ENCODE results near the gene WWOX. TPM values are rescaled to one million over a fixed set of nuclear protein-coding genes. Genes with fewer than 3 reads are reported as not detected.
"Not testable (repeated sequence)": the region's sequence is repeated elsewhere in the genome, so short reads cannot be mapped to it uniquely, and the experiment has no call there.

Gene WWOX
- total RNA-seq, 6 donors from 2014 or later, result 18.7 to 167 (median 31.0) TPM

DNA sequence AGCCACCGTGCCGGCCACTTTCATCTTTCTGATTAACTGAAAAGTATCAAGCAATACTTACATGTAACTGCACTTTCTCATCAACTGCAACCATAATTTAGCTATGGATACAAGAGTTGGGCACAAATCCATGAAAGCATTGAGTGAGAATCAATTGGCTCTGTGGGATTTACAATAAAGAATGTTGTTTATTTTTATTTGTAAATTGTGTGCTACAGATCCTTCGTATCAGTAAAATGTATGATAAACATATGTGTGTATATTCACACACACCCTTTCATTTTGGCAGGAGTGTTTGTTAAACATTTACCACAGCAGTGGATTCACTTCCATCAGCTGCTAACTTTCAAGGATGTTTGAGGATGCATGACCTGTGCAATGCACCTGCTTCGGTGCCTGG is 411.0 kb downstream of the WWOX start:
- Histone ChIP-seq H3K4me1 (no peaks in the 10 kb centered on the region), H3K27ac (no peak overlapping the region), H3K36me3 (no peaks in the 10 kb centered on the region), H3K4me3 (no peak overlapping the region), H3K27me3 (no peaks in the 10 kb centered on the region), H3K9me3 (no peaks in the 10 kb centered on the region)
- TF ChIP-seq EP300 (IDR thresholded peaks at IDR 0.05) (no peak), POLR2A (IDR thresholded peaks at IDR 0.05) (no peak), POLR2AphosphoS5 (IDR thresholded peaks at IDR 0.05) (no peak)
- TF ChIP-seq, protein P1, sequence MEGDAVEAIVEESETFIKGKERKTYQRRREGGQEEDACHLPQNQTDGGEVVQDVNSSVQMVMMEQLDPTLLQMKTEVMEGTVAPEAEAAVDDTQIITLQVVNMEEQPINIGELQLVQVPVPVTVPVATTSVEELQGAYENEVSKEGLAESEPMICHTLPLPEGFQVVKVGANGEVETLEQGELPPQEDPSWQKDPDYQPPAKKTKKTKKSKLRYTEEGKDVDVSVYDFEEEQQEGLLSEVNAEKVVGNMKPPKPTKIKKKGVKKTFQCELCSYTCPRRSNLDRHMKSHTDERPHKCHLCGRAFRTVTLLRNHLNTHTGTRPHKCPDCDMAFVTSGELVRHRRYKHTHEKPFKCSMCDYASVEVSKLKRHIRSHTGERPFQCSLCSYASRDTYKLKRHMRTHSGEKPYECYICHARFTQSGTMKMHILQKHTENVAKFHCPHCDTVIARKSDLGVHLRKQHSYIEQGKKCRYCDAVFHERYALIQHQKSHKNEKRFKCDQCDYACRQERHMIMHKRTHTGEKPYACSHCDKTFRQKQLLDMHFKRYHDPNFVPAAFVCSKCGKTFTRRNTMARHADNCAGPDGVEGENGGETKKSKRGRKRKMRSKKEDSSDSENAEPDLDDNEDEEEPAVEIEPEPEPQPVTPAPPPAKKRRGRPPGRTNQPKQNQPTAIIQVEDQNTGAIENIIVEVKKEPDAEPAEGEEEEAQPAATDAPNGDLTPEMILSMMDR (IDR thresholded peaks at IDR 0.05), result no peak
- 85 to 91% methylated on average over 4 of the region's 4 CpGs for WGBS, 2 donors
- ATAC-seq (ENCODE audit: low FRiP score in 2 of 2) (no peak), DNase-seq (no peak)

DNA sequence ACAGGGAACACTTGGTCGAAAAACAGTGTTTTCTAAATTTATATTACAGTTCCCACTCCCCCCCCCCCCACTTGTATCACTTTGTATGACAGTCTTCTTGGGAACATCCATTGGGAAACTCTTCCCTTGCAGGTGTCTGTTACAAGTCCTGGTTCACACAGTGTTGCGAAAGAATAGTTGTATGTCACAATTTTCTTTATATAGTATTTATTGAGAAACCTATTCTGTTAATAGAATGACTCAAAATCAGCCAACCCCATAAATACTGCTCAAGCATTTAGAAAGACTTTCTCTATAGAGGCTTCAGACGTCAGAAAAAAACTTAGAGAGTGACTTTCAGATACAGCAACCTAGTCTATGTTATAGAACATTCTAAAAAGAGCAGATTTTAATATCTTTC is 414.4 kb downstream of the WWOX start:
- H3K27me3 ChIP-seq, result no peaks in the 10 kb centered on the region
- H3K36me3 ChIP-seq, result no peaks in the 10 kb centered on the region
- DNase-seq (no peak), ATAC-seq (ENCODE audit: low FRiP score in 2 of 2) (no peak)
- TF ChIP-seq POLR2A (IDR thresholded peaks at IDR 0.05) (no peak), EP300 (IDR thresholded peaks at IDR 0.05) (no peak), POLR2AphosphoS5 (IDR thresholded peaks at IDR 0.05) (no peak)
- TF ChIP-seq, protein P1 (IDR thresholded peaks at IDR 0.05), result no peak
- no peak overlapping the region for H3K27ac ChIP-seq
- WGBS, 2 donors, result 68 to 81% methylated on average over 3 of the region's 3 CpGs
- H3K4me1 ChIP-seq, result no peaks in the 10 kb centered on the region
- H3K4me3 ChIP-seq, result no peak overlapping the region
- H3K9me3 ChIP-seq, result no peaks in the 10 kb centered on the region

DNA sequence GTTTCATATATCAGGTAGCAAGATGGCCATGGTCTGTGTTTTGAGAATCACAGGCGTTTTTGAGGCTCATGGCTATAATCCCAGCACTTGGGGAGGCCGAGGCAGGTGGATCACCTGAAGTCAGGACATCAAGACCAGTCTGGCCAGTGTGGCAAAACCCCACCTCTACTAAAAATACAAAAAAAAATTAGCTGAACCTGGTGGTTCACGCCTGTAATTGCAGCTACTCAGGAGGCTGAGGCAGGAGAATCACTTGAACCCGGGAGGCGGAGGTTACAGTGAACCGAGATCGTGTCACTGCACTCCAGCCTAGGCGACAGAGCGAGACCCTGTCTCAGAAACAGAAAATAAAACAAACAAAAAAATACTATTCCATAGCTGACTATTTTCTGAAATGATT is 415.4 kb downstream of the WWOX start:
- H3K4me3 ChIP-seq; H3K27me3 ChIP-seq; H3K4me1 ChIP-seq; ATAC-seq (ENCODE audit: low FRiP score in 2 of 2); DNase-seq; H3K27ac ChIP-seq; H3K36me3 ChIP-seq; H3K9me3 ChIP-seq: not testable (repeated sequence)
- WGBS, 2 donors, result 95 to 97% methylated on average over 9 of the region's 9 CpGs

DNA sequence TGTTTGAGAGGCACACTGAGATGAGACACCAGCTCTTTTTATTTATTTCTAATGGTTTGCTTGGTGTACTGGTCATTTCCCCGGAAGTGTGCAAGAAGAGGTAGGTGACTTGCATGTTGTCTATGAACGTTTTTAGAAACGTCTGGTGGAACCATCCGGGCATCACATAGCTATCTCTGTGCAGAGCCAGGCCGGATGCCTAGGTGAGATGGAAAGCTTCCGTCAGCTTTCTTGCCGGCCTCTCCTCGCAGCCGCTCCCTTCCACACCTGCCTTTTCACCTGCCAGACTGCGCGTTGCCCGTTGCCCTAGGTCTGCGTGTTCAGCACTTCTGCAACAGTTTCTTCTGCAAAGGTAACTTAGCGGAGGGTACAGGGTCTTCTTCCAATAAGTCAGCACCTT is 416.0 kb downstream of the WWOX start:
- Histone ChIP-seq H3K4me3 (no peak overlapping the region), H3K27me3 (no peaks in the 10 kb centered on the region), H3K4me1 (no peaks in the 10 kb centered on the region), H3K9me3 (no peaks in the 10 kb centered on the region), H3K27ac (no peak overlapping the region), H3K36me3 (no peaks in the 10 kb centered on the region)
- no peak for TF ChIP-seq POLR2AphosphoS5 (IDR thresholded peaks at IDR 0.05)
- no peak for TF ChIP-seq POLR2A (IDR thresholded peaks at IDR 0.05)
- TF ChIP-seq, protein P1 (IDR thresholded peaks at IDR 0.05), result no peak
- no peak for TF ChIP-seq EP300 (IDR thresholded peaks at IDR 0.05)
- no peak for DNase-seq
- 93 to 95% methylated on average over 14 of the region's 14 CpGs for WGBS, 2 donors
- no peak for ATAC-seq (ENCODE audit: low FRiP score in 2 of 2)

DNA sequence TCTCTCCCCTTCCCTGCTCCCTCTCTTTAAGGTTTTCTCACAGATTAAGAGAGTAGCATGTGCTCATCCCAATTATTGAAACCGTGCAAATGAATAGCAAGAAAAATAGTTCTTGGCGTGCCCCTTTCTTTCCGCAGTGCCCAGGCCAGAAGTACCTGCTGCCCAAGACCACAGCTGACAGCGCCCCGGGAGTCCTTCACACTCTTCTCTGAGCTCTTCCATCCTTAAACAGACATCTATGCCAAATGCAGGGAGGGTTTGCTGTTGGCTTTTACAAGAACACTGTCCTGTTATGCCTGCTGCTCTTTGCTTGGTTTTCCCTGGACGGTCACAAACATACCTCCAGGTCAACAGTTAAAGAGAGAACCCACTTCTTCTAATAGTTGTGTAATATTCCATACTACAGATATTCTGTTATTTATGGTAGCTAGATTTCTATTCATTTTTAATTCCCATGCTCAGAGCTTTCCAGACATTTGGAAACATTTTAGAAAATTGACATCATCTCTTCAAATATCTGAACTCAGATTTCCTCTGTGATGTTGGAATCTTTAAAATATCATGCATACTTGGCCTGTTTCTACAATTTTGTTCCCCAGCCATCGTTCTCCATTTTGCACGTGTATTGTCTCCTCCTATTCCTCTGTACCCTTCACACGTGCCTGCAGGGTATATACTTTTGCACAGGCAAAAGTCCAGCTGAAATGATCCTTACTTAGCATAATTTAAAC is 416.7 kb downstream of the WWOX start:
- Histone ChIP-seq H3K36me3 (no peaks in the 10 kb centered on the region), H3K9me3 (no peaks in the 10 kb centered on the region), H3K27me3 (no peaks in the 10 kb centered on the region), H3K27ac (no peak overlapping the region), H3K4me1 (no peaks in the 10 kb centered on the region), H3K4me3 (no peak overlapping the region)
- TF ChIP-seq POLR2AphosphoS5 (IDR thresholded peaks at IDR 0.05), result no peak
- TF ChIP-seq, protein P1 (IDR thresholded peaks at IDR 0.05), result no peak
- TF ChIP-seq POLR2A (IDR thresholded peaks at IDR 0.05), result no peak
- no peak for TF ChIP-seq EP300 (IDR thresholded peaks at IDR 0.05)
- DNase-seq (no peak), ATAC-seq (ENCODE audit: low FRiP score in 2 of 2) (no peak)
- WGBS, 2 donors, result 88 to 91% methylated on average over 9 of the region's 9 CpGs
